NOMO-1 treated with dmso at 0.1 percent for 144 hours (cell line): ENCODE measurements around the gene FBH1.
A peak's percentile ranks its signal among the peaks of the same experiment; 100 is the strongest.
"Not testable (repeated sequence)": the region's sequence is repeated elsewhere in the genome, so short reads cannot be mapped to it uniquely, and the experiment has no call there.

Experiments
- DNase-seq: peaks from one replicate; lab custom pipeline; 2025; ENCODE audit not compliant: unreplicated experiment; lab: John Stamatoyannopoulos, UW

Gene FBH1

DNA sequence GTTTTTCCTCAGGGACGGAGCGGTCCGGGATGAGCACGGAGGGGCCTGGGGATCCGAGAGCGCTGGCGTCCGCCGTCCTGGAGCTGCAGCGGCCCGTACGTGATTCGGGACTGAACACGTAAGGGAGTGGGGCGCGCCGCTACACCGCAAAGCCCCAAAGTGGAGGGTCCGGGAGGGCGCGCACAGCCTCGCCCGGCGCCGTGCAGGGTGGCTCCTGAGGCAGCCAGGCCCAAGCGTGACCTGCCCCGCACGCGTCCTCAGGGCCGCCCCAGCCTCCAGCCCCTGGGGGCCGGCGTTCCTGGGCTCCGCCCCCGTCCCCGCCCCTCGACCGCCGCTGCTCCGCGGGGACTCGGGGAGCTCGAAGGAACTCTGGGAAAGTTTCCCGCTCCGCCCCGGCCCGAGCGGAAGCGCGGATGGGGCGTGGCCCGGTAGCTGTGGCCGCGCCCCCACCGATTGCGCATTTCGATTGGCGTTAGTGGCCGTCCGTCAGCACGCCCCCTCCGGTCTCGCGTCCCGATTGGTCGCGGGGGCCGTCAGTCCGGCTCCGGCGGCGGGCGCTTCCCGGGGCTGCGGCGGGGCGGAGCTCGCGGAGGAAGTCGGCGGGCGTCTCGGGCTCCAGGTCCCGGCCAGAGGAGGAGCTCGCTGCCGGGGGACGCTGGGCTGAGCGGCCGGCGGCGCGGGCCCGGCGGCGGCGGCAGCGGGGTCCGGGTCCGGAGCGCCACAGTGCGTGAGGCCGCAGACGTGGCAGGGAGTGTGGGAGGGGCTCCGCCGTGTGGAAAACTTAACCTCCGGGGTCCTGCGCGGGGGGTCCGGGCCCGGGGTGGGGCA, at the start of gene FBH1, which contains the start of gene ANKRD16:
TSS of gene FBH1 (plus strand) at position 620 of the 828 bp plus-strand sequence. CDS start at position 723, 103 bp downstream.
TSS of gene ANKRD16 (minus strand) at position 270 of the 828 bp plus-strand sequence. CDS start 539 bp downstream, outside the sequence.
- peak; percentile 95 for DNase-seq

DNA sequence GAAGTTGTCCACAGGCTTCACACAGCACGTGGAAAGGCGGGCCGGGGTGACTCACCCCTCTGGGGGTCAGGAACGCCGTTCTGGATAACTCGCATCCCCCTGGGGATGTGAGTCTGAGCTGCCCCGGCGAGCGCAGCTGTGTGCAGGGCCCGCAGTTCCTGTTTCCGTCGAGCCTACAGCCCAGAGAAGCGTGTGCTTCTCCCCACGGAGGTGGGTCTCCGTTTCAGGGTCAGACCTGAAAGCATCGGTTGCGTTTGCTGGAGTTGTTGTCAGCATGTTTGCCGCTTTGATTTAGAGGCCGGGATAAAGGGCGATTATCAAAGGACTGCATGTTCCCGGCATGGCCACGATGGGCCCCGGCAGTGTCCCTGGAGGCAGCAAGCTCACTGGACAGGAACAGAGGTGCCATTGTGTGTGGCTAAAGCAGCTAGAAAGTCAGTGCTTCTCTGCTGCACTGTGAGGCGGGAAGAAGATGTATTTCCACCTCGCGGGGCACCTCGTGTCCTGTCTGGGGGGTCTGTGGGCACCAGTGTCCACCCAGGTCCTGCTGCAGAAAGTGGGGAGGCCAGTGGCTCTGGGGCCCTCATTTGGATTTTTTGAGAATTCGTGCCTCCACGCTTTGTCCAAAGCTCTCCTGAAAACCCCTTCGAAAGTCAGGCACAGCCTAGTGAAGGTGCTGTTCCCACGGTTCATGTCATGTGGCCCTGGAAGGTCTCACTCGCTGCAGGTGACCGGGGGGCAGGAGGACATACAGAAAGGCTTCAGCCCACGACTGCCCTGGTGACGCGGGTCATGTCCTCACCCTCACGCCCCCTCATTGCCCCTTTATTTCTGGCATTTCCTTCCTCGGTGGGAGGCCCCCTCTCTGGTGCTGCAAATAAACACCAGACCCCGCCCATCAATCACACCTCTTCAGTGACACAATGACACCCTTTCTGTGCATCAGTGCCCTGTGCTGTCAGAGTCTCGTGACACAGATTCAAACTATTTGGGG, 49.4 kb upstream of the FBH1 start:
- DNase-seq: no peak

DNA sequence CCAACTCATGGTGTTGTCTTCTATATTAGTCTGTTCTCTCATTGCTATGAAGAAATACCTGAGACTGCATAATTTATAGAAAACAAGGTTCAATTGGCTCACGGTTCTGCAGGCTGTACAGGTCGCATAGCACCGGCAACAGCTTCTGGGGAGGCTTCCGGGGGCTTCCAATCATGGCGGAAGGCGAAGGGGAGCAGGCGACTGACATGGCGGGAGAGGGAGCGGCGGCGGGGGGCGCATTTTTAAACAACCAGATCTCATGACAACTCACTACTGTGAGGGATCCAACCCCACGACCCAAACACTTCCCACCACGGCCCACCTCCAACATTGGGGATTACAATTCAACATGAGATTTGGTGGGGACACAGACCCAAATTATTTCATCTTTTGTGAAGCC, 48.1 kb upstream of the FBH1 start:
- DNase-seq: no peak

DNA sequence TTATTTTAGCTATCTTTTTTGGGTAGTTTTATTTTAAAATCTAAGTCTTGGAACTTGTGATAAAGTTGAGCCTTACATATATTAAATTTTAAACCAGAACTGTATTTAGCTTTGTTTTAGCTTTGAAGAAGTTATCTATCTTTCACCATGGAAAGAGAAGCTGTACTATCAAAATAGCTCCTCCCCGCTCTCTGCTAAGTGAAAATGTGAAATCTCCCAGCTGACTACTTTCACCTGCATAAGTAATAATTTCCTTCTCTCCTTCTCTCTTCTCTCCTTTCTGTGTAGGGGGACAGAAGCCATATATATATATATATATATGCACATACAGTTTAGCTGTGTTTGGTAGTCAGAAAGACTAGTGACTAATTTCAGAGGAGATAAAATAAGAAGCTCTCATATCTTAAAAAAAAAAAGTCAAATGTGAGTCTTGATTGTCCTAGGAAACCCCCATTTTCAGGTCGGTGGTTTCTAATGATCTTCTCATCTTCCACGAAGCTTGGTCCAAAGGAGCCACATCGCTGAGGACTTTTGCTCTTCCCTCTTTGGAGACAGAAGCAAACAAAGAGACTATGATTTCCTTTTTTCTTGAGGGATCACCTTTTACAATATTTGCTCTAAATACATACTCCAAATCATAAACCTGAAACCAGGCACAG, 46.2 kb upstream of the FBH1 start:
- no peak for DNase-seq

DNA sequence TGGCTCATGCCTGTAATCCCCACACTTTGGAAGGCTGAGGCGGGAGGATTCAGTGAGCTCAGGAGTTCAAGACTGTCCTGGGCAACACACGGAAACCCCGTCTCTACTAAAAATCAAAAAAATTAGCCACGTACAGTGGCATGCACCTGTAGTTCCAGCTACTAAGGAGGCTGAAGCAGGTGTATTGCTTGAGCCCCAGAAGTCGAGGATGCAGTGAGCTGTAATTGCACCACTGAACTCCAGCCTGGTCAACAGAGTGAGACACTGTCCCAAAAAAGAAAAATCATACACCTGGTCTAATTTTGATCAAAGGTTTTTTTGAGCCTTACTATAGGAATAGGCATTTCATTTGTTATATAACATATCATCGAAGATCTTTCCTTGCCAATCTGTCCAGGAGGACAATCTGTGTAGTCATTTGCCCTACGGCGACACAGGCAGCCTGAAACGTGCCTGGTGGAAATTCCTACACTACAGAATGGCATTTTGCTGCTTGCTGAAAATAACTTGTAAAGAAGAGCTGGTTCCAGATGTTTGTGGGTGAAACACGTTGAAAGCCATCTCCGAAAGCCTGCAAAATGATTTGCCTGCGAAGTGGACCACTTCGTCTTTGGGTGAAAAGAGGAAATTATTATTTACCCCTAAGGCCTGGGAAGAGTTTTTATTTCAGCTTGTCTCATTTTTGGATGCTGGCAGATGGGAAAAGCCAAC, 45.5 kb upstream of the FBH1 start:
- DNase-seq: no peak

DNA sequence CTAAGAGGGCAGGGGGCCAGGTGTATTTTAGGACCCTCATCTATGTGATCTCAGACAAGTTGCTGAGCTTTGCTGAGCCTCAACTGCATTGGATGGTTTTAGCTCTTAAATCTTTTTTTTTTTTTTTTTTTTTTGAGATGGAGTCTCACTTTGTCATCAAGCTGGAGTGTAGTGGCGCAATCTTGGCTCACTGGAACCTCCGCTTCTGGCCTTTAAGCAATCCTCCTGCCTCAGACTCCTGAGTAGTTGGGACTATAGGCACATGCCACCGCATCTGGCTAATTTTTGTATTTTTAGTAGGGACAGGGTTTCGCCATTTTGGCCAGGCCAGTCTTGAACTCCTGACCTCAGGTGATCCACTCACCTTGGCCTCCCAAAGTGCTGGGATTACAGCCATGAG, 43.4 kb upstream of the FBH1 start:
- DNase-seq: not testable (repeated sequence)

DNA sequence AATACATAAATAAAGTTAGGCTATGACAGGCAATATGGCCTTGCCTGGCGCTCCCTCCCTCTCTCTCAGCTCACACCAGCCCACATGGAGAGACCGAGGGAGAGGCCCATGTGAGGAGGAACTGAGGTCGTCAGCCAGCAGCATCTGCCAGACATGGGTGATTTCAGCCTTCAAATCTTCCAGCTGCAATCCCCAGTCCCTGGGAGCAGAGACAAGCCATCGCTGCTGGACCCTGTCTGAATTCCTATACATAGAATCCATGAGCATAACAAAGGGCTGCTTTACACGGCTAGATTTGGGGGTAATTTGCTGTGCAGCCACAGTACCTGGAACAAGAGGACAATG, 35.9 kb upstream of the FBH1 start:
- DNase-seq: no peak

DNA sequence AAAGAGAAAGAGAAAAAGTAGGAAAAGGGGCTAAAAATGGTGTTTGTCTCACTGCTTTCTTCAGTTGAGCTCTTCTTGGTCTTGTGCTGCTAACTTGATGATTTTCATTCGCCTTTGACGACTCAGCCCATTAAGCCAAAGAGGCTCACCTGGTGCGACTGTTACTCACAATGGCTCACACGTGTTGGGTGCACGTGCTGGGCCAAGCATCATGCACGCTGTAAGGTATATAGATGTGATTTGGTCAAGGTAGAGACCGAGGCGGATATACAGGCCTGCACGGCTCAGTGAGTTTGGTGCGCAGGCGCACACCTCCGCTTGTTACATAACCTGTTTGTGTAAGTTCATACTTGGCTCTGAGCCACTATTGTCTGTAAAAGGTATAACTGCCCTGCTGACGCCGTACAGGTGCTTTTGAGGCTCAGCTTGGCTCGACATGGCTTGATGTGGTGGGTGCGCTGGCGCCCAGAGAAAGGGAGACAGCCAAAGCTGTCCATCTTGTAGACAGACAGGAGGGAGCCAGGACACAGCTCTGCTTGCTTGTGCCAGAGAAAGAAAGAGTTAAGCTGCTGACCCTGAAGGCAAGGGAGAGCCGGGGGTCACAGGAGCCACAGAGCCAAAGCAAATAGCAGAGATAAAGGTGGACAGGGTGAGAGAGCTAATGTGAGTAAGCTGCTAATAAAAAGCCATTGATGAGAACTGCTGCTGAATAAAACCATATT, 33.9 kb upstream of the FBH1 start:
- DNase-seq: no peak

DNA sequence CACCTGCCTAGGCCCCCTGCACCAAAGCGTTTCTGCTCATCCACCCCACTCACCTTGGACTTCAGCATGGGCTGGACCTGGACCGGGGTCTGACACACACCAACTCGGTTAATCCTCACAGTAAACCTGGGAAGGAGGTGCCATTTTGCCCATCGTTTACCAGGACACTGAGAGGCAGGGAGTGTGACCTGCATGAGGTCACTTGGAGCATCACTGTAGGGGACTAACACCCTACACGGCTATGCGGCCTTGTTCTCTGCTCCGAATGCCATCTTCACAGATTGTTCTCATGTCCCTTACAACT, 33.4 kb upstream of the FBH1 start:
- DNase-seq: no peak

DNA sequence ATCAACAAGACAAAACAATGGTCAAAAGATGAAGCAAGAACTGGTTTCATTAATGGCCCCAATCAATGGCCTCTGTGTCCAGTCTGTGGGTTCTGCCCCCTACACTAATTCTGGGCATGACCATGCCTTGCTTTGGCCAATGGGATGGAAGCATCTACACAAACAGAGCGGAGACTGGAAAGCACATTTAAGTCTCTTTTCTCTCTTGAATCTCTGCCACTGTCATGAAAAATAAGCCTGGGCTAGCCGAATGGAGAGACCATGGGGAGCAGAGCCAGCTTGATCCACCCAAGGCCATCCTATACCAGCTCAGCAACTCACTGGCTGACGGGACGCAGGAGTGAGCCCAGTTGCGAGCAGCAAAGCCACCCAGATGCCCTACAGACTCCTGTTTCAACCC, 31.2 kb upstream of the FBH1 start:
- DNase-seq: no peak

DNA sequence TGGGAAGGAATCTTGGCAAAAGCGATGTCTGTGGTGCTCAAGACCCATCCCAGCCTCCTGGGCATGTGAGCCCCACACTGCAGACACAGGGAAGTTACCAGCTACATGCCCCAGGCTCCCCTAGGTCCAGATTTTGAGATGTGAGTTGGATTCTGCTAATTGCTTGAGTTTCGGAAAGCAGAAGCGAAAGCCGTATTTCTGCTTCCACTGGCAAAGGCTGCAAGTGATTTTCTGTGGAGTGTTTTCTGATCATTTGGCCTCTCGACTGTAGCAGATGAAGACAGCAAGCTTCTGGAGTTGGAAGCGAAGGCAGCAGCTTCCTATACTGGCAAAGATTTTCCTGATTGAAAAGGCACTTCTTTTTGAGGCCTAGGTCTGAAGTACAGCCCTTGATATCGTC, 30.0 kb upstream of the FBH1 start:
- peak; percentile 66 for DNase-seq

DNA sequence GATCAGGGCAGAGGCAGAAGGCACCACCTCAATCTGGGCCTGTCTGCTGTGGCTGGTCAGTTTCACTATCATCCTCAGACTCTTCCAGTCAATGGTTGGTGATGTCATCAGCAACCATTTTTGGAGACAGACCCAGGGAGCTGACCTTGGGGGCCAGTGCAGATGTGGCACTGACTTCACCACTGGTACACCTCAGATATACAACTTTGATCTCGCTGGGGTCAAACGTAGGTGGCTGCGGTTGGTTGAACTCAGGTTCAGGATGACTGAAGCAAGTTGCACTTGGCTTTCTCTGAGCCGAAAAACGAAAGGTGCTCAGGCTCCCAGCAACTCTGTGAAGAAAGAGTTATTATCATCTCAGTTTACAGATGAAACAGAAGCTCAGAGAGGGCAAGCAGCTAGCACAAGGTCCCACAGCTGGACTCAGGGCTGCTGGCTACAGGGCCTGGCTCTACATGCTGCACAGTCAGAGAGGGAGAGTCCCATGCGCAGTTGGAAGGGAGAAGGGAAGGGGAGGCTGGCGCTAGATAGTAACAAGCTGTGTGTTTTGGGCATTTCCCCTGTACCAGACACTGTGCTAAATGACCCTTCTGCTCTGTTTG, 27.6 kb upstream of the FBH1 start:
- no peak for DNase-seq

DNA sequence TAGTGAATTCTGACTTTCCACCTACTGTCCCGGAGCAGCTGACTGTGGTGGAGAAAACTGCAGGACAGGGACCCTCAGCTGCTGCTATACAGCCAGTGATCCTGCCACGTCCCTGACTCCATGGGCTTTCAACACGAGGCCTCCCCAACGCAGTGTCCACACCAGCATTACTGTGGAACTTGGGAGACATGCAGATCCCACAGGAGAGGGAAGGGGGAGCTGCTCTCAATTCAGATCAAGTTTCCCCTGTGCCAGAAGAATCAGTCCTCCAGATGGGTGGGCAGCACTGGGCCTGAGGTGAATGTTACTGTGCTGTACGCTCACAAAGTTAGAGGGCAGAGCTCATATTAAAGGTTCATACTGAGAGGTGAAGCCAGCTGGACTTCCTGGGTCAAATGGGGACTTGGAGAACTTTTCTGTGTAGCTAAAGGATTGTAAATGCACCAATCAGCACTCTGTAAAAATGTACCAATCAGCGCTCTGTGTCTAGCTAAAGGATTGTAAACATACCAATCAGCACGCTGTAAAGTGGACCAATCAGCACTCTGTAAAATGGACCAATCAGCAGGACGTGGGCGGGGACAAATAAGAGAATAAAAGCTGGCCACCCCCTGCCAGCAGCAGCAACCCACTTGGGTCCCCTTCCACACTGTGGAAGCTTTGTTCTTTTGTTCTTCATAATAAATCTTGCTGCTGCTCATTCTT, 26.9 kb upstream of the FBH1 start:
- not testable (repeated sequence) for DNase-seq

DNA sequence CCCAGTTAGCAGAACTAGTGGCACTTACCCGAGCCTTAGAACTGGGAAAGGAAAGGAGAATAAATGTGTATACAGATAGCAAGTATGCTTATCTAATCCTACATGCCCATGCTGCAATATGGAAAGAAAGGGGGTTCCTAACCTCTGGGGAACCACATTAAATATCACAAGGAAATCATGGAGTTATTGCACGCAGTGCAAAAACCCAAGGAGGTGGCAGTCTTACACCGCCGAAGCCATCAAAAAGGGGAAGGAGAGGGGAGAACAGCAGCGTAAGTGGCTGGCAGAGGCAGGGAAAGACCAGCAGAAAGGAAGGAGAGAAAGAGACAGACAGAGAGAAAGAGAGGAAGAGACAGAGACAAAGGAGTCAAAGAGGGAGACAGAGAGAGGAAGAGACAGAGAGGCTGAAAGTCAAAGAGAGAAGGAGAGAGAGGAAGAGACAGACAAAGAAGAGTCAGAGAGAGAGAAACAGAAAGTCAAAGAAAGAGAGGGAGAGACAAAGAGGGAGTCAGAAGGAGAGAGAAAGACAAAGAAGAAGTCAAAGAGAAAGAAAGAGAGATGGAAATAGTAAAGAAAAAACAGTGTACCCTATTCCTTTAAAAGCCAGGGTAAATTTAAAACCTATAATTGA, 23.5 kb upstream of the FBH1 start:
- not testable (repeated sequence) for DNase-seq

DNA sequence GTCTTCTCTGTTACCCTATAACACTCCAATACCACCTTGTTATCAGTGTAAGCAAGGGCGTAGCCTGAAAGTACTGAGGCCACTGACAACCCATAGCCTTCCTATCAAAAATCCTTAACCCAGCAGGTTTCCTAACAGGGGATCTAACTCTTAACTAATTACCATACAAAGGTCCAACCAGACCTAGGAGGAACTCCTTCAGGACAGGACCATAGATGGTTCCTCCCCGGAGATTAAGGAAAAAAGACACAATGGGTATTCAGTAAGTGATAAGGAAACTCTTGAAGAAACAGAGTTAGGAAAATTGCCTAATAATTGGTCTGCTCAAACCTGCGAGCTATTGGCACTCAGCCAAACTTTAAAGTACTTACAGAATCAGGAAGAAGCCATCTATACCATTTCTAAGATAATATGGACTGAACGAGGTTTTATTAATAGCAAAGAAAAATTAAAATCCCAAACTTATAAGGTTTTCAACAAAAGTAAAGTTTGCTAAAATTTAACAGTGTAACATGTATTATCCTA, 22.9 kb upstream of the FBH1 start:
- peak; percentile 40 for DNase-seq

DNA sequence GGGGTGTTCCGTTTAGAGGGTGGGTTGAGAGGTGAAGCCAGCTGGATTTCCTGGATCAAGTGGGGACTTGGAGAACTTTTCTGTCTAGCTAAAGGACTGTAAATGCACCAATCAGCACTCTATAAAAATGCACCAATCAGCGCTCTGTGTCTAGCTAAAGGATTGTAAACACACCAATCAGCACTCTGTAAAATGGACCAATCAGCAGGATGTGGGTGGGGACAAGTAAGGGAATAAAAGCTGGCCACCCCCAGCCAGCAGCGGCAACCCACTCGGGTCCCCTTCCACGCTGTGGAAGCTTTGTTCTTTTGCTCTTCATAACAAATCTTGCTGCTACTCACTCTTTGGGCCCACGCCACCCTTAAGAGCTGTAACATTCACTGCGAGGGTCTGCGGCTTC, 21.7 kb upstream of the FBH1 start:
- DNase-seq: not testable (repeated sequence)

DNA sequence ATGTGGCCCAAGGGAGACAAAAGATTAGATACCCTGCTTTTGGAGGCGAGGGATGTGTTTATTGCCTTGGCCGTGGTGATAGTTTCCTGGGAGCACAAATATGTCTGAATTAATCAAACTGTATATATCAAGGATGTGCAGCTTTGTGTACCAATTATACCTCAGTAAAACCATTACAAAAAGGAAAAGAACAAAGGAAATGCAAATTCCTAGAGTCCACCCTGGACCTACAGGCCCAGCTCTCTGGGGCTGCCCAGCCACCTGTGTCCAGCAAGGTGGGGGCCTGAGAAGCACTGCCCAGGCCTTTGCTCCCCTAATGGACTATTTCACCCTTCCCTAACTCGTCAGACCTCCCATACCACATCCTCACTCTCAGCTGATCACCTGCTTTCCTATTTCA, 20.9 kb upstream of the FBH1 start:
- DNase-seq: no peak

DNA sequence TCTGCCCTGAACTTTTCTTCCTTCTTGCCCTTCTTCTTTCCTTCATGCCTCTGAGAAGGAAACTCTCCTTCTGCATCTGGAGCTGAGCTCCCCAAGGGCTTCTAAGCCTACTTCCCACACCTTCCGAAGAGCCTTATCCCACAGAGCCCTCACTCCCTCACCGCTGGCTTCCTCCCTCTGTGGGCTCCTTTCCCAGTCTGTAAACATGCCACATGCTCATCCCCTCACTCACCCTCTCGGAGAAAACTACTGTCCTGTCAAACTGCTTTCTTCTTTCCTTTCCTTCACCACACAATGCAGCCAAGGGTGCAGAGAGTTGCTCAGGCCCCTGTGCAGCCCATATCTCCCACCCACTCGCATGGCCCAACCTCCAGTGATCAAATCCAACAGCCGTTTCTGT, 18.4 kb upstream of the FBH1 start:
- no peak for DNase-seq
